ENCODE data around the gene RPS6KC1. TPM values are rescaled to one million over a fixed set of nuclear protein-coding genes. Genes with fewer than 3 reads are reported as not detected.

RPS6KC1 gene
- total and polyA plus RNA-seq, 9 of the 15 experiments (the other 6 are each of a cell fraction or from before 2014, with no cell fraction given) = 4.3 to 34.6 (median 20.9) TPM

DNA sequence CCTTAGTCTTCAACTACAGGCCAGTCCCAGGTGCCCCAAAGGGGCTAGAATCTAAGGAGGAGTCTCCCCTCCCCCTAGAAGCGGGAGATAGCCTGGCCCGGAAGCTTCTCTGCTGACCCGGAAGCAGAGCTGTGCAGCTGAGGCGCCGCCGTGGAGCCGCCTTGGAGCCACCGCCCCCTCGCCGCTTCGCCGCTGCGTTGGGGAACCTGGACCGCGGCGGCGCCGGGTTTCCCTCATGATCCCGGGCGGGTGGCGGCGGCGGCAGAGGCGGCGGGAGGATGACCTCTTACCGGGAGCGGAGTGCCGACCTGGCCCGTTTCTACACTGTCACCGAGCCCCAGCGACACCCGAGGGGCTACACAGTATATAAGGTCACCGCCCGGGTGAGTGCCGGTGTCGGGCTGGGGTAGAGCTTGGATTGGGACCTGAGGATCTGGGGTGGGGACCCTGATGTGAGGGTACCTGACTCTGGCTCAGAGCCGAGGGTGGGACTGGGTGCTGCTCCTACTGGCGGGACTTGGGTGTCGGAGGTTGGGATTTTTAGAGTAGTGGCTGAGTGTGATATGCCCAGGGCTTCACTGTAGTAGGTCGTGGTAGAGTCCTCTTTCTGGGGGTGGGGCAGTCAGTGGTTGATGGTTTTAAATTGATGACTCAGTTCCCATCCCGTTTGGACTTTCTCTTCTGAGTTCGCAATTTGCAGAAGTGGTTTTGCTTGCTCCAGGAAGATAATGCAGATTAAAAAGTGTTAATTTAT, at the start of gene RPS6KC1 (continued):
- no peak for TF ChIP-seq HOXB6 (CRISPR knock-in tag; IDR thresholded peaks at IDR 0.05; ENCODE audit: borderline replicate concordance)
- TF ChIP-seq CREB1 (IDR thresholded peaks at IDR 0.05) = peak; percentile 51
- 0 out of 2 replicates have a peak, but pooled peaks have one; percentile 15 for TF ChIP-seq CREB1 (CRISPR knock-in tag; IDR thresholded peaks at IDR 0.05)
- TF ChIP-seq DNMT1 (IDR thresholded peaks at IDR 0.05) = no peak
- no peak for TF ChIP-seq SNRNP70 (optimal IDR thresholded peaks at IDR 0.05; ENCODE audit: low read depth, low read length)
- no peak for TF ChIP-seq ZNF134 (CRISPR knock-in tag; conservative IDR thresholded peaks at IDR 0.05)
- TF ChIP-seq, protein P1, sequence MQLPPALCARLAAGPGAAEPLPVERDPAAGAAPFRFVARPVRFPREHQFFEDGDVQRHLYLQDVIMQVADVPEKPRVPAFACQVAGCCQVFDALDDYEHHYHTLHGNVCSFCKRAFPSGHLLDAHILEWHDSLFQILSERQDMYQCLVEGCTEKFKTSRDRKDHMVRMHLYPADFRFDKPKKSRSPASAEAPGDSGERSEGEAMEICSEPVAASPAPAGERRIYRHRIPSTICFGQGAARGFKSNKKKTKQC (CRISPR knock-in tag; IDR thresholded peaks at IDR 0.05) = peak; percentile 36; the same call in 1 of the 2 replicates
- 0 out of 2 replicates have a peak, but pooled peaks have one; percentile 16 for TF ChIP-seq FOXK1 (CRISPR knock-in tag; IDR thresholded peaks at IDR 0.05; ENCODE audit: borderline replicate concordance)
- peak; percentile 93 for TF ChIP-seq ZNF263 (CRISPR knock-in tag; IDR thresholded peaks at IDR 0.05; ENCODE audit: borderline replicate concordance)
- TF ChIP-seq JUN (IDR thresholded peaks at IDR 0.05; ENCODE audit: borderline replicate concordance, low read depth, low read length) = peak; percentile 64; the same call in 1 of the 2 replicates
- TF ChIP-seq JUN (CRISPR knock-in tag; IDR thresholded peaks at IDR 0.05; ENCODE audit: borderline replicate concordance) = no peak; the same call in 1 of the 2 replicates
- peak; percentile 97 for TF ChIP-seq FOSL1 (tag; conservative IDR thresholded peaks at IDR 0.05)
- no peak for TF ChIP-seq SRSF7 (optimal IDR thresholded peaks at IDR 0.05; ENCODE audit: low read depth, low read length)
- TF ChIP-seq NCOA1 (IDR thresholded peaks at IDR 0.05; ENCODE audit: low read depth) = peak; percentile 66
- TF ChIP-seq CBX2 (IDR thresholded peaks at IDR 0.05; ENCODE audit: insufficient read depth, low read length, poor library complexity, severe bottlenecking) = no peak
- no peak for TF ChIP-seq RBM14 (IDR thresholded peaks at IDR 0.05; ENCODE audit: borderline replicate concordance, insufficient read depth, low read depth, low read length)
- TF ChIP-seq, protein P2, sequence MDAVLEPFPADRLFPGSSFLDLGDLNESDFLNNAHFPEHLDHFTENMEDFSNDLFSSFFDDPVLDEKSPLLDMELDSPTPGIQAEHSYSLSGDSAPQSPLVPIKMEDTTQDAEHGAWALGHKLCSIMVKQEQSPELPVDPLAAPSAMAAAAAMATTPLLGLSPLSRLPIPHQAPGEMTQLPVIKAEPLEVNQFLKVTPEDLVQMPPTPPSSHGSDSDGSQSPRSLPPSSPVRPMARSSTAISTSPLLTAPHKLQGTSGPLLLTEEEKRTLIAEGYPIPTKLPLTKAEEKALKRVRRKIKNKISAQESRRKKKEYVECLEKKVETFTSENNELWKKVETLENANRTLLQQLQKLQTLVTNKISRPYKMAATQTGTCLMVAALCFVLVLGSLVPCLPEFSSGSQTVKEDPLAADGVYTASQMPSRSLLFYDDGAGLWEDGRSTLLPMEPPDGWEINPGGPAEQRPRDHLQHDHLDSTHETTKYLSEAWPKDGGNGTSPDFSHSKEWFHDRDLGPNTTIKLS (IDR thresholded peaks at IDR 0.05; ENCODE audit: borderline replicate concordance, low read depth) = peak; percentile 85; the same call in 1 of the 2 replicates
- TF ChIP-seq, protein P3, sequence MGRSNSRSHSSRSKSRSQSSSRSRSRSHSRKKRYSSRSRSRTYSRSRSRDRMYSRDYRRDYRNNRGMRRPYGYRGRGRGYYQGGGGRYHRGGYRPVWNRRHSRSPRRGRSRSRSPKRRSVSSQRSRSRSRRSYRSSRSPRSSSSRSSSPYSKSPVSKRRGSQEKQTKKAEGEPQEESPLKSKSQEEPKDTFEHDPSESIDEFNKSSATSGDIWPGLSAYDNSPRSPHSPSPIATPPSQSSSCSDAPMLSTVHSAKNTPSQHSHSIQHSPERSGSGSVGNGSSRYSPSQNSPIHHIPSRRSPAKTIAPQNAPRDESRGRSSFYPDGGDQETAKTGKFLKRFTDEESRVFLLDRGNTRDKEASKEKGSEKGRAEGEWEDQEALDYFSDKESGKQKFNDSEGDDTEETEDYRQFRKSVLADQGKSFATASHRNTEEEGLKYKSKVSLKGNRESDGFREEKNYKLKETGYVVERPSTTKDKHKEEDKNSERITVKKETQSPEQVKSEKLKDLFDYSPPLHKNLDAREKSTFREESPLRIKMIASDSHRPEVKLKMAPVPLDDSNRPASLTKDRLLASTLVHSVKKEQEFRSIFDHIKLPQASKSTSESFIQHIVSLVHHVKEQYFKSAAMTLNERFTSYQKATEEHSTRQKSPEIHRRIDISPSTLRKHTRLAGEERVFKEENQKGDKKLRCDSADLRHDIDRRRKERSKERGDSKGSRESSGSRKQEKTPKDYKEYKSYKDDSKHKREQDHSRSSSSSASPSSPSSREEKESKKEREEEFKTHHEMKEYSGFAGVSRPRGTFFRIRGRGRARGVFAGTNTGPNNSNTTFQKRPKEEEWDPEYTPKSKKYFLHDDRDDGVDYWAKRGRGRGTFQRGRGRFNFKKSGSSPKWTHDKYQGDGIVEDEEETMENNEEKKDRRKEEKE (IDR thresholded peaks at IDR 0.05; ENCODE audit: borderline replicate concordance in 1 of 2, control insufficient read depth in 1 of 2, low read depth in 2 of 2, low read length in 1 of 2) = no peak
- peak; percentile 91 for TF ChIP-seq DPF2 (IDR thresholded peaks at IDR 0.05)
- TF ChIP-seq, protein P4, sequence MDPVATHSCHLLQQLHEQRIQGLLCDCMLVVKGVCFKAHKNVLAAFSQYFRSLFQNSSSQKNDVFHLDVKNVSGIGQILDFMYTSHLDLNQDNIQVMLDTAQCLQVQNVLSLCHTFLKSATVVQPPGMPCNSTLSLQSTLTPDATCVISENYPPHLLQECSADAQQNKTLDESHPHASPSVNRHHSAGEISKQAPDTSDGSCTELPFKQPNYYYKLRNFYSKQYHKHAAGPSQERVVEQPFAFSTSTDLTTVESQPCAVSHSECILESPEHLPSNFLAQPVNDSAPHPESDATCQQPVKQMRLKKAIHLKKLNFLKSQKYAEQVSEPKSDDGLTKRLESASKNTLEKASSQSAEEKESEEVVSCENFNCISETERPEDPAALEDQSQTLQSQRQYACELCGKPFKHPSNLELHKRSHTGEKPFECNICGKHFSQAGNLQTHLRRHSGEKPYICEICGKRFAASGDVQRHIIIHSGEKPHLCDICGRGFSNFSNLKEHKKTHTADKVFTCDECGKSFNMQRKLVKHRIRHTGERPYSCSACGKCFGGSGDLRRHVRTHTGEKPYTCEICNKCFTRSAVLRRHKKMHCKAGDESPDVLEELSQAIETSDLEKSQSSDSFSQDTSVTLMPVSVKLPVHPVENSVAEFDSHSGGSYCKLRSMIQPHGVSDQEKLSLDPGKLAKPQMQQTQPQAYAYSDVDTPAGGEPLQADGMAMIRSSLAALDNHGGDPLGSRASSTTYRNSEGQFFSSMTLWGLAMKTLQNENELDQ (CRISPR knock-in tag; IDR thresholded peaks at IDR 0.05; ENCODE audit: borderline replicate concordance) = no peak

All from K562 (cell line).